Measurements from ENCODE around the gene CCND3.

CCND3 gene

GRCh38 chr6:41972826-41973225, 31.2 kb upstream of the CCND3 start:
- TF ChIP-seq CTCF (IDR thresholded peaks at IDR 0.05; ENCODE audit: low read depth, low read length) = no peak
- H3K4me3 ChIP-seq (replicated peaks in 1 of 2; ENCODE audit: low read depth in 2 of 2, low read length in 2 of 2) = no peak overlapping the region
- no peak for DNase-seq (ENCODE audit: low read depth in 2 of 2)

GRCh38 chr6:41970436-41970846, 28.8 kb upstream of the CCND3 start:
- DNase-seq (ENCODE audit: low read depth in 2 of 2) = peak; percentile 62 to 90
- TF ChIP-seq CTCF (IDR thresholded peaks at IDR 0.05; ENCODE audit: low read depth, low read length) = no peak
- no peak overlapping the region for H3K4me3 ChIP-seq (replicated peaks in 1 of 2; ENCODE audit: low read depth in 2 of 2, low read length in 2 of 2)

- peak; percentile 38 to 85 for DNase-seq (ENCODE audit: low read depth in 2 of 2)
These were observed 26.0 kb upstream of the CCND3 start for GRCh38 chr6:41967312-41968287.

GRCh38 chr6:41966961-41967311, 25.3 kb upstream of the CCND3 start:
- peak; percentile 58 to 84 for DNase-seq (ENCODE audit: low read depth in 2 of 2)
- TF ChIP-seq CTCF (IDR thresholded peaks at IDR 0.05; ENCODE audit: low read depth, low read length) = no peak
- H3K4me3 ChIP-seq (replicated peaks in 1 of 2; ENCODE audit: low read depth in 2 of 2, low read length in 2 of 2) = no peak overlapping the region

More at GRCh38 chr6:41967312-41968287, 26.0 kb upstream of the CCND3 start:
- TF ChIP-seq CTCF (IDR thresholded peaks at IDR 0.05; ENCODE audit: low read depth, low read length) = no peak
- no peak overlapping the region for H3K4me3 ChIP-seq (replicated peaks in 1 of 2; ENCODE audit: low read depth in 2 of 2, low read length in 2 of 2)

GRCh38 chr6:41966214-41966920, 24.8 kb upstream of the CCND3 start:
- no peak for TF ChIP-seq CTCF (IDR thresholded peaks at IDR 0.05; ENCODE audit: low read depth, low read length)
- no peak overlapping the region for H3K4me3 ChIP-seq (replicated peaks in 1 of 2; ENCODE audit: low read depth in 2 of 2, low read length in 2 of 2)
- DNase-seq (ENCODE audit: low read depth in 2 of 2) = peak in 1 of 2 donors; percentile 15

- no peak for DNase-seq (ENCODE audit: low read depth in 2 of 2)
- no peak for TF ChIP-seq CTCF (IDR thresholded peaks at IDR 0.05; ENCODE audit: low read depth, low read length)
- H3K4me3 ChIP-seq (replicated peaks in 1 of 2; ENCODE audit: low read depth in 2 of 2, low read length in 2 of 2) = no peak overlapping the region
These were observed 24.0 kb upstream of the CCND3 start for GRCh38 chr6:41965429-41966213.
